ENCODE measurements around the gene ZNF532.

ZNF532 gene

DNA sequence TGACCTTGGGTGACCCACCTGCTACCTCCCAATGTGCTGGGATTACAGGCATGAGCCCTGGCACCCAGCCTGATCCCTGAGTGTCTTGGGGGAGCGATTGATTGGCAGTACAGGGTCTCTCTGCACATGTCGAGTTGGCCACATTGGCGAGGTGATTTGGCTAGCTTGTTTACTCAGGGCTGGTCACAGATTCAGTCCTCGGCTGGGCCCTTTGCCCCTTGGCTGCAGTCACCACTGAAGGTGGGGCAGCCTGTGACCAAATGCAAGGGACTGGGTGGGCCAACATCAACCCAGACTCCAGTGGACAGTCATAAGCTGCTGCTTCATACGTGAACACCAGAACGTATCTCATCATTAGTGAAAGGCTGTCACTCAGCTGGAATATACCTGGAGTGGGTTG, 114.9 kb downstream of the ZNF532 start:
- DNase-seq (ENCODE audit: low read depth in 2 of 2): no peak

DNA sequence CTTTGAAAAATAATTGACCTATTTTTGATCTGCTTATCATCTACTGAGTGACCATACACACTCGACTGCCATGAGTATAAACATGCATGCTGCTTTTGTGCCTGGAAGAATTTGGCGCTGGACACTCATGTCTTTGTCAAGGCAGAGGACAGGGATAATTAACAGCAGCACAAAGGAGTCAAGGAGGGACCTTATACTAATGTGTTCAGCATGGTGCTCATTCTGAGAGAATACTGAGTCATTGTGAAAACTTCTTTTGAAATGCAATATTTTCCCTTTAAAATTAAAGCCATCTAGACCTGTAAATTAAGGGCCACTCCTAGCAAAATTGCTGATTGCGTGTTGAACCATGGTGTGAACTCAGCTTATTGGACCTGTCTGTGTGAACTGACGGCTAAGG, 116.3 kb downstream of the ZNF532 start:
- no peak for DNase-seq (ENCODE audit: low read depth in 2 of 2)

DNA sequence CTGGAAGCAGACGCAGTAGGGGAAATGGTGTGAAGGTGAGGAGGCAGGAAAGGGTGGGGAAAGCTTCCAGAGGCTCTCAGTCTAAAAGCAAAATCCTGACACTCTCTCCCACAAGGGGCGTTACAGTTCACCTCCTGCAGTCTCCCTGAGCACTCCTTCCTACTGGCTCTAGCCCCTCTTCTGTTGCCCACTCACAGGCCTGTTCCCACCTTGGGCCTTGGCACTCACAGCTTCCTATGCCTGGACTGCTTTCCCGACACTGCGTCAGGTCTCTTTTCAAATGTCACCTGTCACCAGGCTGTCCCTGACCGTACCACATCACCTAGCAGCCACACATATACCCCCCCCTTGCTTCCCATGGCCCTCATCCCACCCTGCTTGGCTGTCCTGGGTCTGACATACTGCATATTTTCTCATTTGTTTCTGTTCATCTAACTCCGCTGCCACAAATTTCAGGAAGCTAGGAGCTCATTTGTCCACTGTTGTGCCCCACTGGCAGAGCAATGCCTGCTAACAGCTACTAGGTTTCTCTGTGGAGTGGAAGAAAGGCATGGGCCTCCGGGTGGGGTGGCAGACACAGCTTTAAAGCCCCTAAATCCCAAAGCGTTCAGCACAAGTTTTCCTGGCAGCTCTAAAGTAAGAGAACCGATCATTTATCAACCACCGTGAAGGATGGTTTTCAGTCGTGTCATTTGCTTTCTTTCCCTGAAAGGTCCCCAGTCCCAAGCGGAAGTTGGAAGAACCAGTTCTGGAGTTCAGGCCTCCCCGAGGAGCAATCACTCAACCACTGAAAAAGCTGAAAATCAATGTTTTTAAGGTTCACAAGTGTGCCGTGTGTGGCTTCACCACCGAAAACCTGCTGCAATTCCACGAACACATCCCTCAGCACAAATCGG, 118.8 kb downstream of the ZNF532 start:
- DNase-seq (ENCODE audit: low read depth in 2 of 2): no peak

DNA sequence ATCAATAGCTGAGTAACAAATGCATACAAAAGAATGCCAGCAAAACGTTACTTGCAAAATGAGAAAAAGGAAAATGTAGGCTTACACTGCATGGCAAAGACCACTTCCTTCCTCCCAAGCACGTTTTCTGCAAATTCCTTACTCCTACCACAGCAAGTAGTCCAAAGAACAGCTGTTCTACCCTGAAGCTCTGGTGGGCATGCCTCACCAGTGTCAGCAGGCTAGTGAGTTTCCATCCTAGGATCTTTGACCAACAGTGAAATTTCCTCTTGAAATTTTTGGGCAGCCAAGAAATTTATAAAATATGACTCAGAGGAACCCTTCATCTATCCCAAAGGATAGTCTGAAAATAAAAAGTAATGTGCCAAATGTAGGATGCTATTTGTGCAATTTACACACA, 123.9 kb downstream of the ZNF532 start:
- DNase-seq (ENCODE audit: low read depth in 2 of 2): no peak

DNA sequence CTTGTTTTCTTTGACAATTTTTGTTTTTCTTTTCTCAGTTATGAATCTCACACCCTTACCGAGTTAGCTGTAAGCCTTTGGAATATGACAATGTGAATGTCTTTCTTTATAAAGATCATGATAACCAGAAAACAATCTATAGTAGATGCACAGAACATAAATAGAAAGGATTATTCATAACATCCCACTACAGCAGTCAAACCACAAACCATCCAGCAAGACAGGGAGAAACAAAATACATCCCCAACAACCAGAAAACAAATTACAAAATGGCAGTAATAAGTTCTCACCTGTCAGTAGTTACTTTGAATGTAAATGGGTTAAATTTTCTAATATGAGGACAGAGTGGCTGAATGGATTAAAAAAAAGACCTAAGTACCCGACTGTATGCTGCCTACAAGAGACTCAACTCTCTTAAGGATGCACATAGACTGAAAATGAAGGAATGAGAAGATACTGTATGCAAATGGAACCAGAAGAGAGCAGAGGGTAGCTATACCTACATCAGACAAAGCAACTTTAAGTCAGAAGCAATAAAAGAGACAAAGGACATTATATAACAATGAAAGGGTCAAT, 124.6 kb downstream of the ZNF532 start:
- DNase-seq (ENCODE audit: low read depth in 2 of 2): no peak

DNA sequence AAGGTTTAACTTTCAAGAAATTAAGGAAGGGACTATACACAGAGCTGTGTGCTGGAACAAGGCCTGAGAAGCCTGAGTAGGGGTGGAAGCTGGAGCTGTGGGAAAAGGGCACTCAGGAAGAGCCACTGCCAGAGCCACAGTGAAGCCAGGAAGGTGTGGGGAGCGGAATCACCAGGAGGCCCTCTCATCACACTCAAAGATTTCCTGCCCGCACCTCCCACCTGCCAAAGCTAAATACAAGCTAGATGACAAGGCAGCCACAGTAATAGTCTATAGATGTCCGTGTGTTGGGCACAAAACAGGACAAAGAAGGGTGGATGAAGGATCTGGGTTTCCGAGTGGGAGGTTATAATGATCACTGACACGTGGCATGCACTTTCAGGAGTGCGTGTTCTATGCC, 126.0 kb downstream of the ZNF532 start:
- DNase-seq (ENCODE audit: low read depth in 2 of 2): no peak

DNA sequence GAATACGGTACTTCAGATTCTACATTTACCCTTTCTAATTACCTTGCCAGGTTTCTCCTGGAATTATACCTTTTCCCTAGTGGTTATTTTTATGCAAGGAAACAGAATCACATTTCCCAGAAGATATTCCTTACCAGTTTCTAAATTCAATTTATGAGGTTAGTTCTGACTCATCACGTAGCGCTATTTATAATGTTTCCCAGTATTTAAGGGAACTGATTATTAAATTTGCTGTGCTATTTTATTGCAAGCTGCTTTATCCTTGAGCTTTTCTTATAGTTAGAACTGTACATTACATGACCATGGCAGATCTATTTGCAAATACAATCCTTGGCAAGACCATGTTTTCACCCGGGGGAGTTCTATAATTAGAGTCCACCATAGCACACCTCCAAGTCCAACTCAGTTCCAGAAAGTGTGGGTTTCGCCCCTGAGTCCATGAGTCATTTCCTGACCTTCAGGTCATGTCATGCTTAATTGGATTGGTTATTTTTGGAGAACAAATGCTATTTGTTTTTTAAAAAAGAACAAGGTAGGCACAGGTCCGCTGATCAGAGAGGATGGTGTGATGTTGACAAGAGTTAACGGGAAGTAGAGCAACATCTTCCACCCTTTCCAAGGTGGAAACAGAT, 126.6 kb downstream of the ZNF532 start:
- no peak for DNase-seq (ENCODE audit: low read depth in 2 of 2)

DNA sequence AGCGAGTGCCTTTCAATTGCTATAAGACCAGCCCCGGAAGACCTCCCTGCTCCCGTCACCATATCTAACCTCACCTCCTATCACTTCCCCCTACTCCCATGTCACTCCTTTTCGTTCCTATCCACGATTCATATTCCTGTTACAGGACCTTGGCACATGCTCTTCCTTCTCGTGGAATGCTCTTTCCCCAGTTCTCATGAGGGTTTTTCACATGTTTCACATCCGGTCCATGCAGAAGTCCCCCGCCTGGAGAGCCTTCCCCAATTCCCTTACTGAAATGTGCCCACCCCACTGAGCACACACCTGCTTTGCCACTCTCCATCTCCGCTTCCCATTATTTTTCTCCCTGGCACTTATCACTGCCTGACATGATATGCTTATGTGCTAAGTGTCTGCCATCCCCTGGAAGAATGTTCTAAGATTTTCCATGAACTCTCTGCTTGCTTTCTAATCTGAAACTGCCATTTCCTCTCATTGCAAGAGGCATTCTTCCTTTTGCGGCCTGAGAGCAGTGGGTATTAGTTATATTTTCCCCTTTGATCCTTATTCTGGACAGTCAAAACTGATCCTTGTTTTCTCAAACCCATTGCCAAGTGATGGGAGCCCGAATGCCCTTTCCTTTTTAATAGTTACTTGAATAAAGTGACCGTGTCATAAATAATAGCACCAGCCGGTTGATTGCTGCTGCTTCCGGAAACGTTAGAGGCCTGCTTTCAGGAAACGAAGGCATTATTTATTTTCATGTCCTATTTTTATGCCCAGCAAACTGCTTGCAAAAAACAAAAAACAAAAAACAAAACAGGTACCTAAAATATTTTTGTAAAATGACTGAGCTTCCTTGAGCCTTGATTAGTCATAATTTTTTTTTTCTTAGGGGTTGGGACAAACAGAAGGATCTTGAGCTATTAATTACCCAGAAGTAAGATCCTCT, 127.9 kb downstream of the ZNF532 start:
- no peak for DNase-seq (ENCODE audit: low read depth in 2 of 2)

DNA sequence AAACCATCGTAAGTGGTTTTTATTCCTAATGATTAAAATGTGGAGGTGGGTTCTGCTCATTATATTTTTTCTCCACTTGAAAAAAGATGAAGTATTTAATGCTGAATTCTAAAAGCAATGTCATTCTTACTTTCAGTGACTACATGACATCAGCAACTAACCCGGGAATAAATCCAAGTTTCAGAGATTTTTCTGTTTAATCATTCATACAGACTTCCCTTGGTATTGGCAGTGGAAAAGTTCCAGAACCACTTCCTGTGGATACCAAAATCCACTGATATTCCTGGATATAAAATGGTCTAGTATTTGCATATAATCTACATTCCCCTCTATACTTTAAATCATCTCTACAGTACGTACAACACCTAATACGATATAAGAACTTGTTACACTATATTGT, 128.6 kb downstream of the ZNF532 start:
- no peak for DNase-seq (ENCODE audit: low read depth in 2 of 2)

DNA sequence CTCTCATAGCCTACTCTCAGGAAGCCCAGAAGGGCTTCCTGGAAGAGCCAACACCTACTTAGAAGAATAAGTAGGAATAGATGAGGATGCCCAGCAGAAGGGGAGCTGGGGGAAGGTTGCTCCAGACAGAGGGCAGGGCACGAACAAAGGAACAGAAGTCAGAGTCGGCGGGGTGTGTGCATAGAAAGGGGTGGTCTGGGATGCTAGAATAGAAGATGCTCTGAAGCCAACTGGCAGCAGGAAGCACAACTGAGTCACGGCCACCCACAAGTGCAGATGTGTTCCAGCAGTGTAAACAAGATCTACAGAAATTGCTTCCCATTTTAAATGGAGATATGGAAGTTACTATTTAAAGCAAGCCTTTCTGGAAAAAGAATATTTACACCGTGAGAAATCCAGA, 131.0 kb downstream of the ZNF532 start:
- DNase-seq (ENCODE audit: low read depth in 2 of 2): no peak

DNA sequence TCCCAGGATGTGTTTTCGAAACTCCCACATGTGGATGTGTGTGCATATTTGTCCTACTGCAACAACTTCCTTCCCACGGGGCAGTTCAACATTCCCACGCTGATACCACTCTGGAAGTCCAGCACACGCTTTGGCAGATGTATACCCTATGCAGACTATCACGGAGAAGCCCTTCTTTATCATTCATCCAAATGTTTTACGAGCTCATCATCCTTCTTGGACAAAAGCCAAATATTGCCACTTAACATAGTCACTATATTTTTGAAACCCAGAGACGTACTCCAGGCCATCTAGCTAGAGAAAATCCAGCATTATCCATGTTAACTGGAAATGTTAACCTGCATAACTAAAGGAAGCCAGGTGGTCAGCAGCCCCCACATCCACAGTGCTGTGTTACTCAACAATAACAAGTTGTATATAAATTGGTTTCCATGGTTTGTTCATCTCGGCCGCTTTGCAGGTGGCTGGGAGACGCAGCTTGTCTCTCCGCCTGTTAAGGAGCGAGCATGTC, 131.5 kb downstream of the ZNF532 start:
- no peak for DNase-seq (ENCODE audit: low read depth in 2 of 2)

DNA sequence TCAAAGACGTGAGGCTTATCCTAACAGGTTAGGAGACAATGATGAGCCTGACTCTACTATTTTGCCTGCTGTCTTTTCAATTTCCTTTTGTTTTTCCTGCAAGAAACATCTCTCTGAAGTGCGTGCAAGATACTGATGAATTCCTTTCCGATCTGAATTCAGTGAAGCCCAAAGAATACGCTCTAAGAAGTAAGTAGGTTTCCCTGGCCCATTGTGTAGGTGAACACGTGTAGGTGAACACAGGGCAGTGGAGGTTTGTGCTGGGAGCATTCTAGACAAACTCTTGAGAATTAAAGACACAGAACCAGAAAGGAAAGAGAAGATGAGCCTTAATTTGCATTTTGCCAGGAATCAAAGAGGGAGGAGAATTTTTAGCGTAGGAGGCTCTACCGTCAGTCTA, 132.0 kb downstream of the ZNF532 start:
- no peak for DNase-seq (ENCODE audit: low read depth in 2 of 2)

DNA sequence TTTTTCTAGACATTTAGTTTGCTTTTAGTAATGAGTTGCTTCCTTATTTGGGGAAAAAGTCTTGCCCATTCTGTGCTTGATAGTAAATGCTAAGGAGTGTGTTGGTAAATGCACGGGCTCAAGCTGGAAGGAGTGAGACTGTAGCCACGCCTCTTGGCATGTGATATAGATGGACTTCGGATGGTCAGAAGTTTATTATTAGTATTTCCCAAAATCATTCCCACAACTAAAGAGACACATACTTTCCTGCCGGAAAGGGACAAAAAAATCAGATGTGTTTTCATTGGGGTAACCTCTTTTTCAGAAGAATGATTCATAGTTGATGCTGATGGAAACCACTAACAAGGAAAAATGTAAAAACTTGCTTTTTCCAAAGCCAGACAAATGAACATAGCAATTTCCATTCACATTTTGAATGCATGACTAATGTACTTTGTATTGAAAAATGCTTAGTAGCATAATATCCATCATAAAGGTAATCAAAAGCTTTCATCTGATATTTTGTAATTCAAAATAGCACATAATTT, 133.2 kb downstream of the ZNF532 start:
- no peak for DNase-seq (ENCODE audit: low read depth in 2 of 2)

DNA sequence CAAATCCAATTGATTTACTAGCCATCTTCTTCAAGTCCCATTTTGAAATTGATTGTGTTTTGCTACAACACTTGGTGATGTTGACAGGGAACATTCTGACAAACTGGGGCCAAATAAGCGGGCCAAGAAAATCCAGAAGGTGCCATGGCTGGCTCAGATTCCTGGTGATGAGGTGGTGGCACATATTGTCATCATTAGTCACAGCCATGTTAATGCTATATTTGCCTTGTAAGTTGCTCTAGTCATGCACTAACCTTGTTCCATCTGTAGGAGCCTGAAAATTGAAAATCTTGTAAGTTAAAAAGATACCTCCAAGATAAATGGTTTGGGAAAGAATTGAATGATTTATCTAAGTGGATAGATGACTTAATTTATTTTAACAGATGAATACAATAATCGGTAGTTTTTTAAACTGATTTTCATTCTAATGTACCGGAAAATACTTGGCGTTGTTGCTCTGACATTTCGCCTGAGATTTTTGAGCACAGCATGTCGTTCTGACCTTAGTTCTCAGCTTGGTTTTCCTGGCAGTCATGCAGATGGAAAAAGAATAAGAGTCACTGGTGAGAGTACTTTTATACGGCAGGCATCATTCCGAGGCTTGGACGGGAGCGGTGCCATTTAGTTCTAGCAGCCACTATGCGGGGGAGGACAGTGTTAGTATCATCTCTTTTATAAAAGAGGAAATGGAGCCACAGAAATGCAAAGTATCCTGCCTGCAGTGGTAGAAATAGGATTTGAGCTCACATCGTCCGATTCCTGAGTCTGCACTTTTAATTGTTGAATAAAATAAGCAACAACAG, 133.9 kb downstream of the ZNF532 start:
- no peak for DNase-seq (ENCODE audit: low read depth in 2 of 2)

DNA sequence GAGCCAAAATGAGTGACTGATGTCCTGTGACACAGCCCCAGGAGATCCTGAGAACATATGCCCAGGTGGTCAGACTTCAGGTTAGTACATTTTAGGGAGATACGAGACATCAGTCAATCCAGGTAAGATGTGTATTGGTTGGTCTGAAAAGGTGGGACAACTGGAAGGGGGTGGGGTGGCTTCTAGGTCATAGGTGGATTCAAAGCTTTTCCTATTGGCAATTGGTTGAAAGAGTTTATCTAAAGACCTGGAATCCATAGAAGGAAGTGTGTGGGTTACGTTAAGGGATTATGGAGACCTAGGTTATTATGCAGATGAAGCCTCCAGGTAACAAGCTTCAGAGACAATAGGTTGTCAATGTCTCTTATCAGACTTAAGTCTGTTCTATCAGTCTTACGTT, 136.5 kb downstream of the ZNF532 start:
- no peak for DNase-seq (ENCODE audit: low read depth in 2 of 2)

DNA sequence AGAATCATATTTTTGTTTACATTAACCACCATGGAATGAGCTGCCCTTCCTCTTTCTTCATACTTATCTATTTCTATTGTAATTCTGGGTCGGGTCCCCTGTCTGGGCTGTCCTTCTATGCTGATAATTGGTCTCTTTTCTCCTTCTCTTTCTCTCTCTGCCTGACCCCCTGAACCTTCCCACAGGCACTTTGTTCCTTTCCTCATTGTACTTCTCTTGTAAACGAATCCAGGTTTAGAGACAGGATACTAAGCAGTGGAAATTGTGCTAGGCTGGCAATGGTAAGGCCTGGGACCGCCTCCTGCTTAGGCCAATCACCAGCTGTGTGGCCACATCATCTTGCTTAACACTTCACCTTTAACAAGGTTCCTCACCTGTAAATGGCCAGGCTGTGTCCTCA, 137.0 kb downstream of the ZNF532 start:
- DNase-seq (ENCODE audit: low read depth in 2 of 2): no peak

DNA sequence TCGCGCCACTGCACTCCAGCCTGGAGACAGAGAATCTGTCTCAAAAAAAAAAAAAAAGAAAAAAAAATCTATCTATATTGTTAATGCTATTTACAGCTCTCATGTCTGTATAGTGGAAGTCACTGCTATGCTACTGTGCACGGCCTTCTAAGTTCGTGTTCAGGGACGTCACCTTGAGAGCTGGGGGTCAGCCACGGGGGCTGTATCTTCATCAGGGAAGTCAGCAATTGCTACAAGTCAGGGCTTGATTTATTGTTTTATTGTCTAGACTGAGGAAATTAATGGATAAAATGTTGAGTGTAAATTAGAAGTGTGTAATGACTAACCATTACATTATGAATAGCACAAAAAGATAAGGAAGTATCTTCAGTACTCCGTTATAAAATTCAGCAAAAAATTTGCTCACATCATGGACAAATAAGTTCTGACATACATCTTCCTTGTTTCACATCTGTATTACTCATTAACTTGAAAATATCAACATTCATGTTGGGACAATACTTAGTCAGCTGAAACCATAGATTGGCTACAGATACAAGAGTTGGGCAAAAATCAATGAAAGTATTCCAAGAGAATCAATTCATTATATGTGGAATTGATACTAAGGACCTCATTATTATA, 138.4 kb downstream of the ZNF532 start:
- no peak for DNase-seq (ENCODE audit: low read depth in 2 of 2)

DNA sequence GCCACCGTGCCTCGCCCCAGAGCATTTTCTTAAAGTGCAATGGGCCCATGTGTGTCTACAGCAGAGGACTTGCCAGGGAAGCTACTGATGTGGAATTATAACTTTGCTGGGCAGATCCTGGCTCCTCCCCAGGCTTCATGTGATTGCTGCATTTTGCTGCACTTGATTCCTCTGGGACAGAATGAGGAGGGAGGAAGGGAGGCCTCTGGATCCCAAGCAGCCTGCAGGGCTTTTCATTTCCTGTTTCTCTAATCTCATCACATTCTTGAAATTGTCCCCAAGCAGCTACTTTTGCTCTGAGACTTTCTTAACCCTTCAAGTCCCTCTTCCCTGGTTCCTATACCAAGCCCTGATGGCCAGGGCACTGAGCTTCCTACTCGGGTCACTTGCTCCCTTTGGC, 140.6 kb downstream of the ZNF532 start:
- no peak for DNase-seq (ENCODE audit: low read depth in 2 of 2)

DNA sequence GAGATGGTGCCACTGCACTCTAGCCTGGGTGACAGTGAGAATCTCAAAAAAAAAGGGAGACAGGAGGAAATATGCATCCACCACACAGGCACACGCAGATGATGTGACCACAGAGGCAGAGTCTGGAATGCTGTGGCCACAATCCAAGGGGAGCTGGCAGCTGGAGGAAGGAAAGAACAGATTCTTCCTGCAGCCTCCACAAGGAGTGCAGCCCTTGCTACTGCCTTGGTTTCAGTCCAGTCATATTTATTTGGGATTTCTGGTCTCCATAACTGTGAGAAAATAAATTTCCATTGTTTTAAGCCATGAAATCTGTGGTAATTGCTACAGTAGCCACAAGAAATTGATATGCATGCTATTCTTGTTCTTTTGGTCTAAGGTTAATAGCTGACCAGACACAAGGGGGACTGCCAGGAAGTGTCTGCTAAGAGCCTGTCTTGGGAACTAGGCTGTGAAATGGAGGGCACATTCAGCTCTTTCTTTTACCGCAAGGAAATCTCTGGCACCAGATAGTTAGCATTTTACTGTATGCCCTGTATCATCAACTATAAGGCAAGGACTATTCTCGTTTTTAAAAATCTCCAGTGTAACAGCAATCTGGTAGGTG, 141.9 kb downstream of the ZNF532 start:
- no peak for DNase-seq (ENCODE audit: low read depth in 2 of 2)
